ENCODE results near the gene CPED1.
"Not testable (repeated sequence)": the region's sequence is repeated elsewhere in the genome, so short reads cannot be mapped to it uniquely, and the experiment has no call there.

Gene CPED1

DNA sequence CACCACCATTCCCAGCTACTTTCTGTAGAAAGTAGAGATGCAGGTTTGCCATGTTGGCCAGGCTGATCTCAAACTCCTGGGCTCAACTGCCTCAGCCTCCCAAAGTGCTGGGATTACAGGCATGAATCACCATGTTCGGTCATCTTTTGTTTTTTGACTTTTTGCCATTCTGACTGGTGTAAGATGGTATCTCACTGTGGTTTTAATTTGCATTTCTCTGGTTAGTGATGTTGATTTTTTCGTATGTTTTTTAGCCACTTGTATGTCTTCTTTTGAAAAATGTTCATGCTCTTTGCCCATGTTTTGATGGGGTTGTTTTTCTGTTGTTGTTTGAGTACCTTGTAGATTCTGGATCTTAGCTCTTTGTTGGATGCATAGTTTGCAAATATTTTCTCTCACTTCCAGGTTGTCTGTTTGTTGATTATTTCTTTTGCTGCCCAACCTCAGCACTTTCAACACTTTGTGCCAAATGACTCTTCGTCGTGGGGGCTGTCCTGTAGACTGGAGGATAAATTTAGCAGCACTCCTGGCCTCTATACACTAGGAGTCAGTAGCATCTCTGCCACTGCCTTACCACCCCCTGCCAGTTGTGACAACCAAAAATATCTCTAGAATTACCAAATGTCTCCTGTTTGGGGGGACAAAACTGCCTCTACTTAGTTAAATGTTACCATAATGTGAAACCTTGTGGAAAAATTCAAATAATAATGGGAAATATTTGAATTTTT is 6.5 kb upstream of the CPED1 start:
- DNase-seq: no peak

DNA sequence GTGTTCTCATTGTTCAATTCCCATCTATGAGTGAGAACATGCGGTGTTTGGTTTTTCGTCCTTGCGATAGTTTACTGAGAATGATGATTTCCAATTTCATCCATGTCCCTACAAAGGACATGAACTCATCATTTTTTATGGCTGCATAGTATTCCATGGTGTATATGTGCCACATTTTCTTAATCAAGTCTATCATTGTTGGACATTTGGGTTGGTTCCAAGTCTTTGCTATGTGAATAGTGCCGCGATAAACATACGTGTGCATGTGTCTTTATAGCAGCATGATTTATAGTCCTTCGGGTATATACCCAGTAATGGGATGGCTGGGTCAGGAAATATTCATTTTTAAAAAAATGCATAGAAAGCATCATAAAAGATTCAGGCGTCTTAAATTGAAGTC is 4.9 kb upstream of the CPED1 start:
- not testable (repeated sequence) for DNase-seq

DNA sequence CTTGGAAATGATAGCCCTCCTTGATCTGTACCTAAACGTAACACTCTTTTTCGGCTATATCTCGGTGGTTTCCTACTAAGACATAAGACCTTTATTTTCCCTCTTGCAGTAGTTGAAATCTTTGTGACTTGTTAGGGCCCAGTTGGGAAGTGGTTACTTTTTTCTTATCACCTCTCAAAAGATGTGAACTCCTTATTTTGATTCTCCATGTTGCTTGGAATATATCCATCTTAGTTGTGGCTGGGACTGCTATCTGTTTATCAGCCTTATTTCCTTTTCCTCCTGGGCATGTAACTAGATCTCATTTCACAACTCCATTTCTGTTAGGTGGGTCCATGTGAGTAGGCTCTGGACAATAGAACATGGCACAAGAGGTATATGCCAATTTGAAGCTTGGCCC is 4.1 kb upstream of the CPED1 start:
- DNase-seq: no peak

DNA sequence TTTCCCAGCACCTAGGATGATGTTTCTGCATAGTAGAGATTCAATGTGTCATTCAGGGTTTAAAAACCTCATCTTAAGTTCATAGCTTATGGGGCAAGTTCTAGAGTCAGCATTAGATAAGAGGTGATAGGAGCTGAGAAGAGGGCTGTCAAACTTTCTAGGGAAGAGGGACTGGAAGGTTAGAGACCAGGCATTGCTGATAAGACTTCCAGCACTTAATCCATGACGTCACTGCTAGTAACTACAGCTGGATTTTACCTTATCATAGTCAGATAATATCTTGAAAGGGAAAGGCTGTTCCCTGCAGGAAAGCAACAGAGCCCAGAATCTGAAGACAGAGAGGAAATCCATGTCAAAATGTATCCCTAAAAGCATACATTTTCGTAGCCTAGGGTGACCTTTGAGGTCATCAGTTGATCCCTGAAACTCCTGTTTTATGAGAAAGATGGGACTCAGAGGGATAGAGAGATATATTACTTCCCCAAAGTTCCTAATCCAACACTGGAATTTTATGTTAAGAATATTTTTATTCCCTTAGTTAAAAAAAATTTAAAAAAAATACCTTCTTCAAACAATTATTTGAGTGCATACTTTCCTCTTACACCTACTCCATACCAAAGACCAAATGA is 3.3 kb upstream of the CPED1 start:
- DNase-seq: no peak

DNA sequence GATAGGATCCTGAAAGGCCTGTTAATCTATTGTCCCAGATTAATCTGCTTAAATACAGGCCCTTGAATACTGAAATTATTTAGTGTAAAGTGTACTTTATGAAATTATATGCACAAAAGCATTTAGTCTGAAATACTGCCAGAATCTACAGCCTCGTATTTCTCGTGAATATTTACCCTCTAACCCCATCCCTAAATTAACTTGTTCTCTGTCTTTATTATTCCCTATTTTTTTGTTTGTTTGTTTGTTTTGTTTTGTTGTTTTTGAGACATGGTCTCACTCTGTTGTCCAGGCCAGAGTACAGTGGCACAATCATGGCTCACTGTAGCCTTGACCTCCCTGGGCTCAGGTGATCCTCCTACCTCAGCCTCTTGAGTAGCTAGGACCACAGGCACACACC is 2.7 kb upstream of the CPED1 start:
- DNase-seq: no peak

DNA sequence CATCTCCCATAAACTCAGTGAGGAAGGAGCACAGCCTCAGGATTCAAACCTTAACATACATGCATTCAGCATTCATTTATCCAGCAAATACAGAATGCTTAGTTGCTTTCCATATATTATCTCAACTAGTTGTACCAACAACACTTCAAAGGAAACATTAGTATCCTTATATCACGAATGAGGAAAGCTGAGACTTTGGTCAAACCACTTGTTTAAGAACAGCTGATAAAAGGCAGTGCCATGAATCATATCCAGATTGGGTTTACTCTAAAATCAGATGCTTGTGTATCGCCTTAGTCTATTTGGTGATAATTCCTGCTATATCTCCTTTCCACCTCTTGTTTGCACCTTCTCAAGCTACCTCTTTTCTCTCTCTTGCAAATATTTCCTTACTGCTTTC is 1.9 kb upstream of the CPED1 start:
- no peak for DNase-seq

DNA sequence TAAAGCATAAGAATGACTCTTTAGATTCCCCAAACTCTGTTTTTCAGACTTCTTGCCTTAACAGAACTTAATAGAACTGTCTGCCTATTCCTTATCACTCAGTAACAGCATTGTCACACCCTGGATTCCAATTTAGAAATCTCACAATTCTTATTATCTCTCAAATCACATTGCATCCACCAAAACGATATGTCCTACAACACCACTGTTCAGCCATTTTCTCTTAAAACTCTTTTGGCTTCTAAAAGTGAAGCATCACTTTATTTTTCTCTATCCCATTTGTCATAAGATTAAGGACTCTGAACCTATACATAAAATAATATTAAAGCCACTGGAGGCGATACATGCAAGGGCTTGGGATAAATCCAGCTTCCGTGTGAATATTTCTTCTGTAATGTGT is 1.2 kb upstream of the CPED1 start:
- DNase-seq: no peak

DNA sequence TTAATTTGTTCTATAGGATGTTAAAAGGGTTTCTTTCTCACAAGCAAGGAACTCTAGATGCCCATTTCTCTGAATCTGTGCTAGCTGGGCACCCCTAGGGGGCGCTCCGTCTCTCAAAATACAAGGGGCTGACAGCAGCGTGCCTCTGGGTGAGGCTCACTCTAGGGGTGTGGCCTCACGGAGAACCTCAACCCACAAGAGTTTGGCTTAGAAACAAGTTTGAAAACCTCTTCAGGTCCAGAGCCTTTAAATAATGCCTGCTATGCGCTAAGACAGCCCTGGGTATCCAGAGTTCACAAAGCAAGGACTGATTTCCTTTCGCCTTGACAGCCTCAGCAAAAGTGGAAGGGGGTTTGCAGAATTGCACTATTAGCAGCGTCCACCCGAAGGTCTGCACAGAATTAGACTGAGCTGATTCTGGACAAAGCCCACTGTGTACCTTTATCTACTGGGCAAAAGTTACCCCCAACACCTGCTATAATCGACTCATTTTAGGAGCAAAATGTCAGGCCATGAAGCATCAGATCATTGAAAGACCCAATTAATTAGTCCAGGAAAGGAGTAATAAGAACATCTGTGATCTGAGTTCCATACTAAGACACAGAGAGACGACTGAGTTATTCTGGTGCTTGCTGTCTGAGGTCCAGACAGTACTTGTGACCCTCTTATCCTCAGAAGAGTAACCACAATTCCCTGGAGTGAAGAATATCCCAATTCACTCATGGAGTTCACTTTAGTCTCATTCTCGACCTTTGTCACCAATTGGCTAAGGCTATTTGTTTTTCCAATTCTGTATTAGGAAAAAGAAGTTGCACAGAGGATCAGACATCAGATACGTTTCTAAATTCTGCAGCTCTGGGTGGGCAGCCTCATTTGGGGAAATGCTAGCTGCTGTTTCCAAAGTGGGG is 574 bp upstream of the CPED1 start:
- peak; percentile 82 to 94 for DNase-seq

DNA sequence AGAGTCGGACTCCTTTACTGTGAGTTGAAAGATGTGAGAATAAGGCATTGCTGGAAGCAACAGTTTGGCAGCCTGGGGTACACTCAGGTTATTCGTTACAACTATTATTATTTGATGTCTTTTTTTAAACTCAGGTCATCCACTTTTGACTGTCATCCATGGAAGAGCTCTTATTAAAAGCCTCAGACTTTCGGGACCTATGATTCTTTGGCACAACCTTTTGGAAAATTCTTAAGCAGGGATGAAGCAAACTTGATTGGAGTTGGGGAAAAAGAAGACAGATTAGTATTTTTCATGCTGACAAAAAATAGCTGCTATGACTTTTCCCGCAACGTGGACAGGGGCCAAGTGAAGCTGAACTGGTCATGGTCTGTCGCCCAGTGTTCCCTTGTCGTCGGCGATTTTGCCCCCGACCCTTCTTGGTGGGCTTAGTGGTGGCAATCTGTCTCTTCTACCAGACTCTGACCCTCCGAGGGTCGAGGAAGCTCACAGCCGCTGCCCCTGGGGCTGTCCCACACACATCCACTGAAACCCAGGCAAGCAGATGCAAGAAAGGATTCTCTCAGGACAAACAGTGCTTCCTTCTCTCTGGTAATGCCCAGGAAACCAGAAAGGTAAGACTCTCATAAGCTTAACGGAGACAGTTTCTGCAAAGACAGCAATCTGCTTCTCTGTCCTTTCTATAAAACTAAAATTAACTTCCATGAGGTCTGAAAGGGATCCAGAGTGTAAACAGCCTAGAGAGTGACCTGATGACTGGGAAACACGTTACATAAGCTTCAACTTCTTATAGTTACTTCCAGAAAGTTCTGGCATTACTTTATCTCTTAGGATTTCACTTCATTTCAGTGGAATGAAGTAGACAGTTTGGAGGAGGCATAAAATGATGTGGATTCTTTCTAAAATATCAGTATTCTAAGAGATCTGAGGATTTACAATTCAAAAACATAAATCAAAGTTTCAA is 1.0 kb downstream of the CPED1 start:
- DNase-seq: no peak

DNA sequence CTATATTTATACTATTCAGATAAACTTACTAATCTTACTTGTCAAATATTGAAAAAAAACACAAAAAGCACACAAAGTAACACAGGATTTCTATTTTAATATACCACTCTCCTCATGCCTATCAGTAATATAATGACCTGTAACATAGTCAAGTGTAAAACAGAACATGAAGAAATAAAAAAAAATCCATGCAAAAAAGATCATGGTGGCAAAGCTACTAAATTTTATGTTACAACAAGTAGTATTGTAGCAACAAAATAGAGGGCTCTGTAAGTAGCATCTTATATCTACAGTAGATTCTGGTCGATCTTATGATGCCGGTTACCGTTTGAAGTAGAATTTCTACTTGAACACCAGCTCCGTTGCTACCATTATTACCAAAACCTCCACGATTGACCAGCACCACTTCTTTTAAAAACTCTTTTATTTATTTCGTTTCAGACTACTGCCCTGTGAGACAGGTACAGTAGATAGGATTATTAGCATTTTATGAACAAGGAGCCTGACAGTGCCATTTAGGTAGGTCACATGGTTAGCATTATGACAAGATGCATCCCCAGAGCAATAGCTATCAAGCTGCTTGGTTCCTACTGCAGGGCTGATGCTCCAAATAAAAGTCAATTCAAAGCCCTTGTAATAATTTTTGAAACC is 2.1 kb downstream of the CPED1 start:
- no peak for DNase-seq

DNA sequence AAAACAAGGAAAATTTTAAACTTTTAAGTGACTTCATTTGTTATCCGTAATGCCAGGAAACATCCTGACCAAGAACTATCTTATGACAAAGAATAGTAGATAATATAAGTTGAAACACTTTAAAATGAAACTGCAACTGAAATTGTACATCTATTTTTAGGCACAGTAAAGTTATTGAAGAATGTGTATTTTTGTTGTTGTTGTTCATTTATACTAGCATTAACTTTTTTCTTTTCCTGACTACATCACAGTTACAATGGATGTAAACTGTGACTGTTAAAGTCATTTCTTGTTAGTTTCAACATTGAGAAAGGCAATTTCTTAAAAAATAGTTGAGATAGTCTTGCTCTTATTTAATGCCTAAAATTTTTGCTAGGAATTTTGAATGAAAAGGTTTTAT is 2.6 kb downstream of the CPED1 start:
- no peak for DNase-seq

DNA sequence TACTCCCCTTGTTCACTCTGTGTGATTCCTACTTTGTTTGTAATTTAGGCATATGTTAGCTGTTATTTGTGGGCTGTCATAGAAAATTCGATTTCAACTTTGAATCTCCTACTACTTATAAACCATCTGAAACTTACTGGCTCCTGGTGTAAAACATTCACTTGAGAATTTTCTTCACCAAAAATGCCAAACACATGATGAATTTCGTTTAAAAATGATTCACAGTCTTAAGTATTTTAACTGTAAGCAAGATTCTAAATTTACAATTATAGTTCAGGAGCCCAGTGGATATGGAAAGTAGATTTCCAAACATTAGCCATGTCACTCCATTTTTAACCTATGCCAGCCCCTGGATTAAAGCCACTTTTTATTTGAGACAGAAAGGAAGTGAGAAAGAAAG is 3.1 kb downstream of the CPED1 start:
- no peak for DNase-seq

DNA sequence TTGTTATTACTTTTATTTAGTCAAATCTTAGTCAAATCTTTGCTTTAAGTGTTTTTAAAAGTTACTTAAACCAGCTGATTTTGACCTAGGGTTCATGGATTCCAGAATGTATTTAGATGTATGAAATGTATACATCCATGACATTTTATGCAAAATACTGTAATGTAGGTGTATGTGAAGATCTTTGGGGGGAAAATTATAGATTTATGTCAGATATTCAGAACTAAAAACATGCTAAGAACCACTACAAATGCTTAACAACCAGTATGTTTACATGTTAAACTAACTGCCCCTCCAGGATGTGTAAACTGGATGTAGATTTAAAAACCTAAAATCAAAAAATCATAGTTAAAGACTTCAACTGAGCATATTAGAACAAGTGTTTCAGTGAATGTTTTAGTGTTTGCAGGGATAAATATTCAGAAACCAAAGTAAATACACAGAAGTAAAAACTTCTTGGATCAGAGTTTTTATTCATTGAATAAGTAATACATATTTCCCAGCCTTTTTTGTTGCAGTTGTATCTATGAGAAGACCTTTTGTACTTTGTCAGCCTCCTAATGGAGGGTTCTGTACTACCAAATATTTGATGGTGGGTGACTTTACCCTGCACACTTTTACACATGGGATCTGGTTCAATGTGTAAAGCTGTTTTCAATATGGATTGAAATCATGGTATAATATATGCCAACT is 3.9 kb downstream of the CPED1 start:
- DNase-seq: no peak

DNA sequence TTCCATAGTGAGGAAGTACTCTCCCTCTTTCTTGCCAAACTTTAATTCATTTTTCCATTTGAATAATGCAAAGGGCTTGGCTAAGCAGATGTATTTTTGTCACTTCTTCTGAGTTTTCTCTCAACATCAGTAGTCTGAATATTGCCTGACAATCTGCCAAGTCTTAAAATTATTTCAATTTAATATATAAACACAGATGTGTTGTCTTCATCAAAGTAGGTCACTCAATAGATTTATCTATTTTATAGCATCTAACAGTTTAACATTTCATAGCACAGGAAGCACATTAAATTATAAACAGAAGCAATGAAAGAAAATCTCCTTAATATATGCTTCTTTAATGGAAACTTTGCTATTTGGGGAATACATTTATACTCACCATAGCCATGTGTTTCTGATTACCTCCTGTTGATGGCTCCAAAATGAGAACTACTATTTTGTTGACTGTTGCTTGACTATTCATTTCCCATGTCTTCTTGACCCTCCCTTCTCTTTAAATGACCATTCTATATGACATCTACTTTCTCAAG is 4.5 kb downstream of the CPED1 start:
- DNase-seq: no peak

DNA sequence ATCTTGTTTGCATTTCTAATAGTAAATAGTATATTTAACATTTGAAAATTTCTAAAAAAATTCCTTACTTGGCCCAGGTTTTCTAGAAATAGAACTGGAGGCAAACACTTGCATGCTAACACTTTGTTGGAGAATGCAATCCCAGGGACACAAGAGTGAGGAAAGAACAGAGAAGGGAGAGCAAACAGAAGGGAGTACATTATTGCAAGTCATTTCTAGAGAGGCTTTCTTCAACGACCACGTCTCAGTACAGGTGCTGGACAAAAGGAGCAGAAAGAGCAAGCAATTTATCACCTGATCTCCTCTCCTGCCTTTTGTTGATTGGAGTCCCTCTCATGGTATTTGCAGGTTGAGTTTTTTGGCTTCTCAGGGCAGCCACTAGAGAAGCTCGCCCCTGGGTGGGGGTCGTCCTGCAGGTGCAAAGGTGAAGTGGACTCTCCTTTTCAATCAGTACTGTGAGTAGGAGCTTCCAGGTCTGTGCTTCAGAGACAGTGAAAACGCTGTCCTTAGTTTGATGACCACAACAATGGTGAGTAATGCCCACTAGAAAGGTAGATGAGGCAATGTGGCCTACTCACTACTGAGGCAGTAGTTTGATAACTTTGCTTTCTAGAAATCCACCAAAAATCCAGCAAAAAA is 5.2 kb downstream of the CPED1 start:
- no peak for DNase-seq

DNA sequence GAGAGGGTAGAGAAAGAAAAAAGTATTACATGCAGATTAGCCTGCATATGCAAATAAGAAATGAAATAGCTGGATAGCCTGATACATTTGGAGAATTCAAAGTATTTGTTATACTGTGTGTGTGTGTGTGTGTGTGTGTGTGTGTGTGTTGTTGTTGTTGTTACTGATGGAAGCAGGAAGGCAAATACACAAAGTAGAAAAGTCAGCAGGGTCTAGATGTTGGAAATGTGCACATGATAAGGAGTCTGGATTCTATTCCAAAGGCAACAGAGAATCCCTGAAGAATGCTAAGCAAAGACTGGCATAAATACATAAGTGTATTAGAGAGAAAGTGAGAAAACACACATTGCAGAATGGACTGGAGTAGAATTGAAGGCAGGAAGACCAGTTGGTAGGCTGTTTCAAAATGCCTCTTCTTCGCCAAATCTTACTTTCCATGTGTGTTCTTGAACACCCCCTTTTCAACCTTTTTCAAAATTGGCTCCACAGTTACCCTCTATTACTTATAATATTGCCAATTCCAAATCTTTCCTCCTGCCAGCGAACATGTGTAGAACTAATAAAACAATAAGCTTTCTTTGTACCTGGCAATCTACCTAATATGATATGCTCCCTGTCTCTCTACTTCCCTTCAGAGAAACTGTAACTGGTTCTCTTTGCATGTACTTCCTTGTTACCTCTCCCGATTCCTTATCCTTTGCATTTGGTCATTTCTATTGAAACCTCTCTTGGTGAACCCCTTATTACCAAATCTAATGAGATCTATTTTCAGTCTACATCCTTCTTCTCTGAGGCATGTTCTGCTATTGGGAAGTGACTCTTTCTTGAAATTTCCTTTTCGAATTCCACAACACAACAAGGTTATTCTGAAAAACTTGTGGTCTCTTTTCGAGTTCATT is 6.2 kb downstream of the CPED1 start:
- DNase-seq: peak; percentile 55 to 67

DNA sequence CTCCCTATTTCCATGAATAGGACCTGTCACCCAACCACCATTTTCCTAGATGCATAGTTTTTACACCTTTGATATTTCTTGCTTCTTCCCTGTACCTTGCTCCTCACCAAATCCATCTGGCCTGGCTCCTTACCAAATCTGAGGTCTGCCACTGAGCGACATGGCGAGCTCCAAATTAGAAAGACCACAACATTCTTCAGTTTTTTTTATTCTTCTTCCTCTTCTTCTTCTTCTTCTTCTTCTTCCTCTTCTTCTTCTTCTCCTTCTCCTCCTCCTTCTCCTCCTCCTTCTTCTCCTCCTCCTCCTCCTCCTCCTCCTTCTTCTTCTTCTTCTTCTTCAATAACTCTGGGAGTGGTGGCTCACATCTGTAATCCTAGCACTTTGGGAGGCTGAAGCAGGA is 7.1 kb downstream of the CPED1 start:
- no peak for DNase-seq

DNA sequence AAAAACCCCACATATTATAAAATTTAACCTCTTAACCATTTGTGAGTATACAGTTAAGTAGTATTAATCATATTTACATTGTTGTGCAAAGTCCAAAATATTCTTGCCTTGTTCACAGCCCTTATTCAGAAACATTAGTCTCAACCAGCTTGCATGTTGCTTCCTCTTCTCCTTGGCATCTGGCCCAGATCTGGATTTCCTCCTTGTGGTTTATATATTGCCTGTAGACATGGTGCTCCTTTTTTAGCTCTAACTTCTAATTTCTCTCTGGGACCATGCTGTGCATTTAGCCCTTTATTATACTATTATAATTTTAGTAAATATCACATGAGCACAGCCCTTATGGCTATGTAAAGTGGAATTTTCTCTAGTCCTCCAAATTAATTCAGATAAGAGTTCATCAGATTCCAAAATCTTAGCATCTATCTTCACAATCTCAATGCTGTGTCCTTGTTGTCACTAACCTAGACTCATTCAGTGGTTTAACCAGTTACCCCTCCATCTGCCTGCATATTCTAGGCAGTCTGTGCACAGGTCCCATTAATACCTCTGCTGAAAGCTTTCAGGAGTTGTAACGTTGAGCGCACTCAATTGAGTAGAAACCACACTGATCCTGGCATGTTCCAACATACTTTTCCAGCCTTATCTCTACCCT is 7.9 kb downstream of the CPED1 start:
- DNase-seq: peak; percentile 89 to 93

DNA sequence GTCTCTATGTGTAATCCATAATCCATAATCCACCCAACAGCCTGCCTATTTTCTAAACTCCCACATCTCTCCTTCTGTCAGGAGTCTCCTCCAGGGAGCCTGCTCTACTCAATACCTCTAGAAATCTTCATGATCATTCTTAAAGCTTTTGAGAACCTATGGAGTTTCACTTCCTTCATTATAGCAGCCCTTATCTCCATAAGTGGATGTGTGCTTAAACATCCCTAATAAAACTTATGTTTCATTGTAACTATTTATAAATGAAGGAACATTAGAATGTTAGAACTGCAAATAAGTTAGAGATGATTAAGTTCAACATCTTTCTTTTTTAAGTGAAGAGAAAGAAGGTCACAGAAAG is 8.5 kb downstream of the CPED1 start:
- no peak for DNase-seq
